Gastroesophageal sphincter (tissue), 4 donors: Measurements from ENCODE around the gene FGR. TPM values are rescaled to one million over a fixed set of nuclear protein-coding genes. Genes with fewer than 3 reads are reported as not detected.

ENCODE experiments used
- ATAC-seq: fragments of 150-250 bp; one replicate; pipeline ENCODE4 v1.9.1; 2016; ENCODE audit warnings: mild to moderate bottlenecking, moderate library complexity
- H3K27ac ChIP-seq, 4 donors: fragments of 200-600 bp; sonication (generic) in 3 of 4; 1 replicate in 3 of 4; 2 replicates in 1 of 4; pipeline ENCODE4 v1.5.1; 2016 to 2019
- H3K27me3 ChIP-seq: fragments of 200-600 bp; sonication (generic); one replicate; pipeline ENCODE4 v1.5.1; 2019
- H3K36me3 ChIP-seq, 2 donors: fragments of 200-600 bp; sonication (generic); one replicate each; pipeline ENCODE4 v1.5.1; 2019; ENCODE audit warnings: control low read depth in 1 of 2
- H3K4me1 ChIP-seq, 3 donors: fragments of 200-600 bp; sonication (generic); 1 replicate in 2 of 3; 2 replicates in 1 of 3; pipeline ENCODE4 v1.5.1; 2016 to 2019; ENCODE audit warnings: control low read depth in 2 of 3
- H3K4me3 ChIP-seq, 2 donors: fragments of 200-600 bp; sonication (generic); one replicate each; pipeline ENCODE4 v1.5.1; 2019; ENCODE audit warnings: mild to moderate bottlenecking in 1 of 2, moderate library complexity in 1 of 2
- H3K9me3 ChIP-seq, 3 donors: fragments of 200-600 bp; sonication (generic); one replicate each; pipeline ENCODE4 v1.5.1; 2017 to 2019; ENCODE audit warnings: control low read depth in 2 of 3
- CTCF ChIP-seq, 4 experiments: fragments of 200-600 bp in 2 of 4; fragments of 450-650 bp in 2 of 4; sonication (generic) in 1 of 4; IDR thresholded peaks; one replicate each; pipeline ENCODE4 v1.5.1; 2017 to 2019; ENCODE audit warnings: antibody characterized with exemption in 4 of 4, mild to moderate bottlenecking in 2 of 4, moderate library complexity in 2 of 4
- EP300 ChIP-seq: sonication (generic); formaldehyde crosslinking; IDR thresholded peaks from one replicate; pipeline ENCODE4 v1.6.1; 2017; ENCODE audit warnings: antibody characterized with exemption, mild to moderate bottlenecking
- POLR2A ChIP-seq, 2 donors: fragments of 450-650 bp; IDR thresholded peaks; one replicate each; pipeline ENCODE4 v1.6.1; 2017; ENCODE audit warnings: antibody characterized with exemption in 2 of 2, mild to moderate bottlenecking in 2 of 2, moderate library complexity in 1 of 2
- POLR2AphosphoS5 ChIP-seq: sonication (generic); formaldehyde crosslinking; IDR thresholded peaks from one replicate; pipeline ENCODE4 v1.6.1; 2017; ENCODE audit warnings: antibody characterized with exemption
- WGBS, 2 donors: methylation state at CpG; one replicate each; pipeline ENCODE4 v1.1.5; 2018; ENCODE audit warnings: low coverage in 1 of 2; 5-methylcytosine and 5-hydroxymethylcytosine counted together
- total RNA-seq, 4 donors: library from RNA; depleted of rRNA; stranded (reverse); fragments of >200 nt; gene quantifications; one replicate each; pipeline ENCODE4 v1.1.0, GENCODE V29; 2016

The FGR gene
- total RNA-seq, 4 donors from 2014 or later, result 9.2 to 17.8 (median 10.1) TPM

DNA sequence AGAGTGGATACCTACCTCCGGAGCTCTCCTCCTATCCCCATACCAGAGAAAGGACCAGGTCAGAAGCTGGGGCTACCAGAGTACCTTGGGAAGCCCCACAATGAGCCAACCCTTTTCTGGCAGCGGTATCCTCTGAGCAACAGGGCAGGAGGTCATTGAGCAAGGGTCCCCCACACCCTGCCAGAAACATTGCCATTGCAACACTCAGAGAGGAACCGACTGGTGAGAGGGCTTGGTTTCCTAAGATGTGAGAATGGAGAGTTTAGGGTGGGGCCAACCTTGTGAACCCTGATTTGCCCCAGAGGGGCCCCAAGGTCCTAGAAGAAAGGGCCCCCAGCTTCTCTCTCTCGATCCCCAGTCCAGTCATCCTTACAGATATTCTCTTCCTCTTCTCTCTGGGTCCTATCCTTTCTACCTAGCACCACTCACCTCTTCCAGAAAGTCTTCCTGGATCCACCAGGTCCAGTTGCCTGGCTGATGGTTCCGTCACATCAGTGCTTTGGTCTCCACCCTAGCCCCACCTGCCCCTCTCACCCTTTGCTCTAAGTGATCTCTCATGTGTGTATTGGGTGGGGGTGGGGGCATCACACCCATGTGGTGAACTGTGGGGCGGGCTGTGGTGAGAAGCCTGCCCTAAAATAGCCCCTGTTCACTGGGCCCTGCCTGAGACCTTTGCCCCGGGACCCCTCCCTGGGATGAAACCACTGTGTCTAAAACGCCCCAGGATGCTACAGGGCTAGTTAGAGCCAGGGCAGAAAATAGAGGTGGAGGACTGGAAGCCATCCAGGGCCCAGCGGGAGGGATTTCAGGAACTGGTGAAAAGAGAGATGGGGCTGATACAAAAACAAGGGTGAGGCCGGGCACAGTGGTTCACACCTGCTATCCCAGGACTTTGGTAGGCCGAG, 8.7 kb downstream of the FGR start:
- no peak overlapping the region for H3K4me3 ChIP-seq
- TF ChIP-seq CTCF (IDR thresholded peaks at IDR 0.05), result no peak
- no peak for TF ChIP-seq EP300
- no peak for TF ChIP-seq POLR2AphosphoS5
- no peak for TF ChIP-seq POLR2A (IDR thresholded peaks at IDR 0.05)
- peaks cover 0 to 24% (median 9%) of the 10 kb centered on the region in 3 donors for H3K4me1 ChIP-seq
- peak overlapping the region in 1 of 4 donors; percentile 30 for H3K27ac ChIP-seq
- H3K36me3 ChIP-seq, result no peaks in the 10 kb centered on the region
- no peak for ATAC-seq
- no peaks in the 10 kb centered on the region for H3K9me3 ChIP-seq
- H3K27me3 ChIP-seq, result no peaks in the 10 kb centered on the region
- WGBS, 2 donors, result 77 to 82% methylated on average over 3 to 5 of the region's 11 CpGs

- Histone ChIP-seq H3K4me3 (no peak overlapping the region), H3K9me3 (no peaks in the 10 kb centered on the region), H3K27me3 (no peaks in the 10 kb centered on the region), H3K36me3 (no peaks in the 10 kb centered on the region), H3K27ac (peak overlapping the region in 1 of 4 donors; percentile 9), H3K4me1 (peaks cover 0 to 7% (median 5%) of the 10 kb centered on the region in 3 donors)
- no peak for TF ChIP-seq EP300
- no peak for TF ChIP-seq POLR2AphosphoS5
- no peak for TF ChIP-seq CTCF (IDR thresholded peaks at IDR 0.05)
- WGBS, 2 donors, result 62 to 100% methylated on average over 1 to 4 of the region's 7 CpGs
- no peak for ATAC-seq
Observed at GRCh38 chr1:27624467-27625178, 10.4 kb downstream of the FGR start.

GRCh38 chr1:27623327-27624212, 11.4 kb downstream of the FGR start:
- Histone ChIP-seq H3K36me3 (no peaks in the 10 kb centered on the region), H3K27ac (no peak overlapping the region), H3K4me1 (peaks cover 0 to under 1% (median 0%) of the 10 kb centered on the region in 3 donors), H3K4me3 (no peak overlapping the region), H3K27me3 (no peaks in the 10 kb centered on the region), H3K9me3 (no peaks in the 10 kb centered on the region)
- TF ChIP-seq POLR2A (IDR thresholded peaks at IDR 0.05) (no peak), EP300 (no peak), CTCF (IDR thresholded peaks at IDR 0.05) (no peak), POLR2AphosphoS5 (no peak)
- WGBS, 2 donors, result 90 to 96% methylated on average over 2 to 9 of the region's 13 CpGs
- no peak for ATAC-seq

GRCh38 chr1:27622828-27623227, 12.2 kb downstream of the FGR start:
- H3K9me3 ChIP-seq, result no peaks in the 10 kb centered on the region
- no peak for TF ChIP-seq POLR2A (IDR thresholded peaks at IDR 0.05)
- TF ChIP-seq POLR2AphosphoS5, result no peak
- TF ChIP-seq CTCF (IDR thresholded peaks at IDR 0.05), result no peak
- TF ChIP-seq EP300, result no peak
- H3K27ac ChIP-seq, result no peak overlapping the region
- H3K36me3 ChIP-seq, result no peaks in the 10 kb centered on the region
- H3K4me3 ChIP-seq, result no peak overlapping the region
- no CpG with 5 or more reads among the region's 4 CpGs for WGBS, 2 donors
- H3K27me3 ChIP-seq, result no peaks in the 10 kb centered on the region
- H3K4me1 ChIP-seq, result no peaks in the 10 kb centered on the region
- ATAC-seq, result no peak
